Measurements from ENCODE around the gene CDC40.

CDC40 gene

GRCh38 chr6:110246378-110246777 lies 66.2 kb downstream of the CDC40 start:
- Histone ChIP-seq H3K27me3 (replicated peaks; ENCODE audit: control insufficient read depth, insufficient read depth, low read length) (no peaks in the 10 kb centered on the region), H3K36me3 (ENCODE audit: control insufficient read depth, insufficient read depth, low read length) (no peaks in the 10 kb centered on the region), H3K4me3 (replicated peaks; ENCODE audit: low read depth, low read length) (no peak overlapping the region)
- no peak for DNase-seq (ENCODE audit: extremely low read depth, insufficient read length)
- no peak for TF ChIP-seq CTCF (IDR thresholded peaks at IDR 0.05; ENCODE audit: insufficient read depth, low read length, poor library complexity, severe bottlenecking)

- no peaks in the 10 kb centered on the region for H3K27me3 ChIP-seq (replicated peaks; ENCODE audit: control insufficient read depth, insufficient read depth, low read length)
- H3K4me3 ChIP-seq (replicated peaks; ENCODE audit: low read depth, low read length) = no peak overlapping the region
- H3K36me3 ChIP-seq (ENCODE audit: control insufficient read depth, insufficient read depth, low read length) = no peaks in the 10 kb centered on the region
- DNase-seq (ENCODE audit: extremely low read depth, insufficient read length) = no peak
- TF ChIP-seq CTCF (IDR thresholded peaks at IDR 0.05; ENCODE audit: insufficient read depth, low read length, poor library complexity, severe bottlenecking) = no peak
Observed at GRCh38 chr6:110246900-110247546, 66.8 kb downstream of the CDC40 start.

GRCh38 chr6:110250058-110250457 lies 69.8 kb downstream of the CDC40 start:
- Histone ChIP-seq H3K4me3 (replicated peaks; ENCODE audit: low read depth, low read length) (no peak overlapping the region), H3K36me3 (ENCODE audit: control insufficient read depth, insufficient read depth, low read length) (no peaks in the 10 kb centered on the region), H3K27me3 (replicated peaks; ENCODE audit: control insufficient read depth, insufficient read depth, low read length) (no peaks in the 10 kb centered on the region)
- TF ChIP-seq CTCF (IDR thresholded peaks at IDR 0.05; ENCODE audit: insufficient read depth, low read length, poor library complexity, severe bottlenecking) = no peak
- no peak for DNase-seq (ENCODE audit: extremely low read depth, insufficient read length)

GRCh38 chr6:110250838-110251237 lies 70.6 kb downstream of the CDC40 start:
- Histone ChIP-seq H3K27me3 (replicated peaks; ENCODE audit: control insufficient read depth, insufficient read depth, low read length) (no peaks in the 10 kb centered on the region), H3K36me3 (ENCODE audit: control insufficient read depth, insufficient read depth, low read length) (no peaks in the 10 kb centered on the region), H3K4me3 (replicated peaks; ENCODE audit: low read depth, low read length) (no peak overlapping the region)
- DNase-seq (ENCODE audit: extremely low read depth, insufficient read length) = no peak
- TF ChIP-seq CTCF (IDR thresholded peaks at IDR 0.05; ENCODE audit: insufficient read depth, low read length, poor library complexity, severe bottlenecking) = no peak

DNA sequence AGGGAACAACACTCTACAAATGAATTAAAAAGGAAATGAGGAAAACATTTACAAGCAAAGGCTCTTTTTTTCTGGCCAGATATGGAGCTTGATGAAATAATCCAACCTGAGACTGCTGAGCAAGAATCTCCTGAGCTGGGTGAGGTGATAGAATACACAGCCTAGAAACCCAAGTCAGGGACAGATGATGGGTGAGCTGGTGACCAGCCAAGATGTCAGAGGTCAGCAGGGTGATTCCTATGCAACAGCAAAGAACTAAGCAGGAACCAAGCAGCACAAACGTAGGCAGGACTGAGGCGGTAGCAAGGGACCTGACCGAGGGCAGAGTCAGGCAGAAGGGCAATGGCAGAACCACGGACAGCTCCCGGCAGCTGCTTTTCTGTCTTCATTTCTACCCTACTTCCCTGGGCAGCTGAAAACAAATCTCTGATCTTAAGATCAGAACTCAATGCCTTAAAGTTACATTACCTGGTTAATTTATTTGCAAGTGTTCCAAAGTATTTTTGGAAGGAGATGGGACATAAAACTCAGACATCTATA lies 75.1 kb downstream of the CDC40 start:
- H3K36me3 ChIP-seq (ENCODE audit: control insufficient read depth, insufficient read depth, low read length) = no peaks in the 10 kb centered on the region
- no peak for TF ChIP-seq CTCF (IDR thresholded peaks at IDR 0.05; ENCODE audit: insufficient read depth, low read length, poor library complexity, severe bottlenecking)
- H3K27me3 ChIP-seq (replicated peaks; ENCODE audit: control insufficient read depth, insufficient read depth, low read length) = no peaks in the 10 kb centered on the region; the same call in 1 of the 2 replicates
- no peak overlapping the region for H3K4me3 ChIP-seq (replicated peaks; ENCODE audit: low read depth, low read length)
- peak; percentile 4 for DNase-seq (ENCODE audit: extremely low read depth, insufficient read length)

Data from GM06990 (cell line).